ENCODE measurements around the gene ZNF48. TPM values are rescaled to one million over a fixed set of nuclear protein-coding genes. Genes with fewer than 3 reads are reported as not detected.

The ZNF48 gene
- total RNA-seq, 2 donors from 2014 or later: 11.9 to 12.2 TPM

- intact Hi-C loops (cut with DNase I): no loop called here
- Histone ChIP-seq H3K27ac (no peak overlapping the region), H3K27me3 (replicated peaks; ENCODE audit: insufficient read depth) (no peaks in the 10 kb centered on the region), H3K9me3 (no peaks in the 10 kb centered on the region), H3K4me1 (replicated peaks) (peaks cover under 1% of the 10 kb centered on the region), H3K36me3 (no peaks in the 10 kb centered on the region), H3K4me3 (no peak overlapping the region)
- WGBS: 86% methylated on average over 28 of the region's 28 CpGs
- no peak for TF ChIP-seq POLR2AphosphoS5 (IDR thresholded peaks at IDR 0.05)
- no peak for TF ChIP-seq POLR2A (IDR thresholded peaks at IDR 0.05)
- no peak for TF ChIP-seq CTCF (IDR thresholded peaks at IDR 0.05)
- no peak for DNase-seq (ENCODE audit: low spot score)
Measured at GRCh38 chr16:30358990-30359870, 36.0 kb upstream of the ZNF48 start.

- 56% methylated on average over 5 of the region's 6 CpGs for WGBS
- H3K36me3 ChIP-seq: no peaks in the 10 kb centered on the region
- no peak overlapping the region for H3K27ac ChIP-seq
Measured at GRCh38 chr16:30359871-30360170, 35.4 kb upstream of the ZNF48 start.

GRCh38 chr16:30361180-30361579 is 34.0 kb upstream of the ZNF48 start:
- no peak overlapping the region for H3K4me3 ChIP-seq
- no peaks in the 10 kb centered on the region for H3K36me3 ChIP-seq
- intact Hi-C loops (cut with DNase I): no loop called here
- 94% methylated on average over 7 of the region's 7 CpGs for WGBS
- no peaks in the 10 kb centered on the region for H3K9me3 ChIP-seq
- no peaks in the 10 kb centered on the region for H3K27me3 ChIP-seq (replicated peaks; ENCODE audit: insufficient read depth)
- no peak for DNase-seq (ENCODE audit: low spot score)
- H3K27ac ChIP-seq: no peak overlapping the region
- TF ChIP-seq POLR2A (IDR thresholded peaks at IDR 0.05) (no peak), POLR2AphosphoS5 (IDR thresholded peaks at IDR 0.05) (no peak), CTCF (IDR thresholded peaks at IDR 0.05) (no peak)
- no peaks in the 10 kb centered on the region for H3K4me1 ChIP-seq (replicated peaks)

More at GRCh38 chr16:30359871-30360170, 35.4 kb upstream of the ZNF48 start:
- Histone ChIP-seq H3K4me3 (no peak overlapping the region), H3K4me1 (replicated peaks) (no peaks in the 10 kb centered on the region), H3K27me3 (replicated peaks; ENCODE audit: insufficient read depth) (no peaks in the 10 kb centered on the region), H3K9me3 (no peaks in the 10 kb centered on the region)
- TF ChIP-seq POLR2AphosphoS5 (IDR thresholded peaks at IDR 0.05): no peak
- no peak for TF ChIP-seq CTCF (IDR thresholded peaks at IDR 0.05)
- no peak for TF ChIP-seq POLR2A (IDR thresholded peaks at IDR 0.05)
- intact Hi-C loops (cut with DNase I): no loop called here
- DNase-seq (ENCODE audit: low spot score): no peak

- Histone ChIP-seq H3K4me1 (replicated peaks) (peaks cover 15% of the 10 kb centered on the region), H3K27me3 (replicated peaks; ENCODE audit: insufficient read depth) (no peaks in the 10 kb centered on the region), H3K4me3 (no peak overlapping the region), H3K27ac (no peak overlapping the region), H3K9me3 (no peaks in the 10 kb centered on the region), H3K36me3 (no peaks in the 10 kb centered on the region)
- TF ChIP-seq POLR2A (IDR thresholded peaks at IDR 0.05) (no peak), CTCF (IDR thresholded peaks at IDR 0.05) (no peak), POLR2AphosphoS5 (IDR thresholded peaks at IDR 0.05) (no peak)
- DNase-seq (ENCODE audit: low spot score): no peak
- intact Hi-C loops (cut with DNase I): no loop called here
- WGBS: 68% methylated on average over 10 of the region's 10 CpGs
Measured at GRCh38 chr16:30365200-30365599, 30.0 kb upstream of the ZNF48 start.

GRCh38 chr16:30366511-30366910 is 28.7 kb upstream of the ZNF48 start:
- WGBS: 69% methylated on average over 4 of the region's 4 CpGs
- Histone ChIP-seq H3K9me3 (no peaks in the 10 kb centered on the region), H3K4me3 (no peak overlapping the region), H3K4me1 (replicated peaks) (peaks cover 19% of the 10 kb centered on the region), H3K27me3 (replicated peaks; ENCODE audit: insufficient read depth) (no peaks in the 10 kb centered on the region), H3K27ac (no peak overlapping the region), H3K36me3 (no peaks in the 10 kb centered on the region)
- intact Hi-C loops (cut with DNase I): no loop called here
- TF ChIP-seq POLR2AphosphoS5 (IDR thresholded peaks at IDR 0.05) (no peak), POLR2A (IDR thresholded peaks at IDR 0.05) (no peak), CTCF (IDR thresholded peaks at IDR 0.05) (no peak)
- no peak for DNase-seq (ENCODE audit: low spot score)

All from prostate gland (tissue), 2 donors.